Mesodermal cell (in vitro differentiated cells): Measurements from ENCODE around the gene RRP36.

Source experiments
- H3K27ac ChIP-seq: 2 replicates; pipeline ENCODE4 v1.7.0; 2013; ENCODE audit warnings: mild to moderate bottlenecking, low read depth, low read length, moderate library complexity; ENCODE audit not compliant: severe bottlenecking
- H3K36me3 ChIP-seq: 2 replicates; pipeline ENCODE4 v1.7.1; 2013; ENCODE audit warnings: mild to moderate bottlenecking, low read length, moderate library complexity; ENCODE audit not compliant: control insufficient read depth, insufficient read depth
- H3K4me1 ChIP-seq: one replicate; pipeline ENCODE4 v1.7.1; 2013; ENCODE audit warnings: mild to moderate bottlenecking, low read length; ENCODE audit not compliant: insufficient read depth, control insufficient read depth, poor library complexity, severe bottlenecking
- H3K4me3 ChIP-seq: 2 replicates; pipeline ENCODE4 v1.7.0; 2013; ENCODE audit warnings: low read length, control low read depth, mild to moderate bottlenecking; ENCODE audit not compliant: insufficient read depth, poor library complexity, severe bottlenecking; ENCODE audit errors: extremely low read depth
- H3K9me3 ChIP-seq: 2 replicates; pipeline ENCODE4 v1.7.1; 2013; ENCODE audit warnings: mild to moderate bottlenecking, low read length, moderate library complexity; ENCODE audit not compliant: control insufficient read depth
- WGBS, 2 experiments: methylation state at CpG; one replicate each; pipeline ENCODE4 v1.1.5; 2013; ENCODE audit warnings: missing lambda C conversion rate in 2 of 2; ENCODE audit not compliant: insufficient coverage in 2 of 2; 5-methylcytosine and 5-hydroxymethylcytosine counted together

The RRP36 gene

DNA sequence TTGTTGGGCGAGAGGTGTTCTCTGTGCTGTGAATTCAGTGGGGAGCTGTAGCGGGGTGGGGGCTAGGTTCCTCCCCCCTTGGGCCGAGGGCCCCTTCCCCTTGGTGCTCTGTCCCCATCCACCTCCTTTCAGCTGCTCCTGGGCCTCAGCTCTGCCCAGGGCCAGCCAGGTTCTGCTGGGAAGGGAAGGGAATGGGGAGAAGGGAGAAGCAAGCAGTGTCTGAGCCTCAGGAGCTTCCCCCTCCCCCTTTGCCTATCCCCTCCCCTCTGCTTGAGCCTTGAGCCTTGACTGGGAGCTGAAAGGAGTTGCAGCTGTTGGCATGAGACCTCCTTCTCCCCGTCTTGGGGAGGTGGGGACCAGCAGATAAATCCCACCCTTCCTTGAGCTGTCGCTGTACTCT, 576 bp upstream of the RRP36 start:
- no peaks in the 10 kb centered on the region for H3K9me3 ChIP-seq
- 78% methylated on average over 3 of the region's 5 CpGs; no CpG with 5 or more reads in 1 of the 2 experiments for WGBS, 2 experiments
- peaks cover 76% of the 10 kb centered on the region for H3K36me3 ChIP-seq
- H3K4me1 ChIP-seq = peaks cover 27% of the 10 kb centered on the region
- peak overlapping the region; percentile 77 for H3K27ac ChIP-seq
- H3K4me3 ChIP-seq = peak overlapping the region; percentile 91

DNA sequence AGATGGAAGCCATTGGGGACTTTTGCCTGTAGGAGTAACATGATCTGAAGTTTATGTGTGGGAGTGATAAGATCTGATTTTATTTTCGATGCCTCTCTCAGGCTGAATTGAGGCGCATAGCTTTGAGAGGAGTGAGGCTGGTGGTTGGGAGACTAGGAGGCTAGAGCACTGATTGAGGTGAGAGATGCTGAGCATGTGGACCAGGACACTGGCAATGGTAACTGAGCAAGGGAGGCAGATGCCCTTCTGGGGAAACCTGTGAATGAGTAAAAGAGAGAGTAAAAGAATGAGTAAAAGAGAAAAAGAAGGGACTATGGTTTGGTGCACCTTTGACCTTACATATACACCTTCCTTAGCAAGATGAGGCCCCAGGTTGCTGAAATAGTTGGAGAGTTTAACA, 3.0 kb downstream of the RRP36 start:
- H3K4me3 ChIP-seq = no peak overlapping the region
- H3K36me3 ChIP-seq = peaks cover 76% of the 10 kb centered on the region
- H3K9me3 ChIP-seq = no peaks in the 10 kb centered on the region
- H3K27ac ChIP-seq = no peak overlapping the region
- H3K4me1 ChIP-seq = peaks cover 20% of the 10 kb centered on the region
- WGBS, 2 experiments = 97 to 100% methylated on average over 2 of the region's 2 CpGs

DNA sequence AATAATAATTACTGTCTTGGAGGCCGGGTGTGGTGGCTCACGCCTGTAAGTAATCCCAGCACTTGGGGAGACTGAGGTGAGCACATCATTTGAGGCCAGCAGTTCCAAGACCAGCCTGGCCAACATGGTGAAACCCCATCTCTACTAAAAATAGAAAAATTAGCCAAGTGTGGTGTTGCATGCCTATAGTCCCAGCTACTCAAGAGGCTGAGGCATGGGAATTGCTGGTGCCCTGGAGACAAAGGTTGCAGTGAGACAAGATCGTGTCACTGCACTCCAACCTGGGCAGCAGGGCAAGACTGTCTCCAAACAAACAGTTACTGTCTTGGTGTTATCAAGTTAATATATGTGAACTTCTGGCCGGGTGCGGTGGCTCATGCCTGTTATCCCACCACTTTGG, 4.9 kb downstream of the RRP36 start:
- Histone ChIP-seq H3K27ac (no peak overlapping the region), H3K36me3 (peaks cover 81% of the 10 kb centered on the region), H3K4me3 (no peak overlapping the region), H3K4me1 (peaks cover 7% of the 10 kb centered on the region), H3K9me3 (no peaks in the 10 kb centered on the region)
- WGBS, 2 experiments = 88 to 100% methylated on average over 3 to 5 of the region's 5 CpGs

DNA sequence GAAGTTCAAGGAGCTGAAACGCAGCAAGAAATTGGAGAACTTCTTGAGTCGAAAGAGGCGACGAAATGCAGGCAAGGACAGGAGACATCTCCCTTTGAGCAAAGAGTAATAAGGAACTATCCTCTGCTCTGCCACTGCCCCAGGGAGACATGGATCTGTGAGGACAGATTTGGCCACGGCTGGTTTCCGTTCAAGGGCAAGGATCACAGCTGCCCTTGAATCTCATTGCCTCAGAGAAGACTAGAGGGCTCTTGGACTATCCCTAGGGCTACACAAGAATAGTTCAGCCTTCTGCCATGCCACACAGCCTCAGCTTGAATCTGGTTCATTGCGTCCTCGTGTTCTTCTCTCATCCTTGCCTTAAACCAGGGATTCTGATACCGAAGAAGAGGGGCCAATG, 7.7 kb downstream of the RRP36 start:
- Histone ChIP-seq H3K27ac (no peak overlapping the region), H3K4me3 (no peak overlapping the region), H3K36me3 (peaks cover 90% of the 10 kb centered on the region), H3K9me3 (no peaks in the 10 kb centered on the region), H3K4me1 (no peaks in the 10 kb centered on the region)
- 94 to 96% methylated on average over 9 of the region's 9 CpGs for WGBS, 2 experiments

DNA sequence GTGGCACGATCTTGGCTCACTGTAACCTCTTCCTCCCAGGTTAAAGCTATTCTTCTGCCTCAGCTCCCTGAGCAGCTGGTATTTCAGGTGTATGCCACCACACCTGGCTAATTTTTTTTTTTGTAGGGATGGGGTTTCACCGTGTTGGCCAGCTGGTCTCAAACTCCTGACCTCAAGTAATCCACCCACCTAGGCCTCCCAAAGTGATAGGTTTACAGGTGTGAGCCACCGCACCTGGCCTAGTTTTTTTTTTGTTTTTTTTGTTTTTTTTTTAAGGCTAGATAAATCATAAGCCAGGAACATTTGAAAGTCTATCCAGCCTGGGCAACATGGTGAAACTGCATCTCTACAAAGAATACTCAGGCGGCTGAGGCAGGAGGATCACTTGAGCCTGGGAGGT, 10.9 kb downstream of the RRP36 start:
- no peak overlapping the region for H3K4me3 ChIP-seq
- no peak overlapping the region for H3K27ac ChIP-seq
- no peaks in the 10 kb centered on the region for H3K9me3 ChIP-seq
- peaks cover 83% of the 10 kb centered on the region for H3K36me3 ChIP-seq
- no peaks in the 10 kb centered on the region for H3K4me1 ChIP-seq
- WGBS, 2 experiments = 91 to 100% methylated on average over 2 of the region's 4 CpGs

DNA sequence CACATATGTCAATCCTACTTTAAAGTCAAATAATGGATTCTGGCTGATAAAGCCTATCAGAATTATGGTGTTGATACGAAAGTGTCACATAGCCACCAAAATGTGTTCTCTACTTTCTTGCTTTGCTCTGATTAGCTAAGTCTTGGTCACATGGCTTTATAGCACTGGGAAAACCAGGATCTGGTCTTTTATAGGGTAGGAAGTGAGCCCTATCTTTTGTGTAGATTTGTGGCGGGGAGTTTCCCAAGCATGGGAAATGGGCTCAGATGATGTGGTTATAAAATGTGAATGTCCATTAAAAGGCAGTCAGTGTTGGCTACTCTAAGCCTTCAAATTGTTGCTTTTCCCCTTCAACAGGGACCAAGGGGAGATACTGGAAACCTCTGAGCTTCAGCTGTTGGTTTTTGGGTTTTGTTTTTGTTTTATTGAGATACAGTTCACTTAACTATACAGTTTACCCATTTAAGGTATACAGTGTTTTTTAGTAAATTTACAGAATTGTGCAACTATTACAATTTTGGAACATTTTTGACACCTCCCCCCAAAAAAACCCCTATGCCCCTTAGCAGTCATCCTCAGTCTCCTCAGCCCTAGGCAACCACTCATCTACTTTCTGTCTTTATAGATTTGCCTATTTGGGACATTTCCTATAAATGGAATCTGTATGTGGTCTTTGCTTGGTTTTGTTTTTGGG, 12.2 kb downstream of the RRP36 start:
- H3K9me3 ChIP-seq = no peaks in the 10 kb centered on the region
- peaks cover 84% of the 10 kb centered on the region for H3K36me3 ChIP-seq
- 100% methylated on average over 1 of the region's 2 CpGs; no CpG with 5 or more reads in 1 of the 2 experiments for WGBS, 2 experiments
- H3K4me3 ChIP-seq = no peak overlapping the region
- no peak overlapping the region for H3K27ac ChIP-seq
- no peaks in the 10 kb centered on the region for H3K4me1 ChIP-seq

DNA sequence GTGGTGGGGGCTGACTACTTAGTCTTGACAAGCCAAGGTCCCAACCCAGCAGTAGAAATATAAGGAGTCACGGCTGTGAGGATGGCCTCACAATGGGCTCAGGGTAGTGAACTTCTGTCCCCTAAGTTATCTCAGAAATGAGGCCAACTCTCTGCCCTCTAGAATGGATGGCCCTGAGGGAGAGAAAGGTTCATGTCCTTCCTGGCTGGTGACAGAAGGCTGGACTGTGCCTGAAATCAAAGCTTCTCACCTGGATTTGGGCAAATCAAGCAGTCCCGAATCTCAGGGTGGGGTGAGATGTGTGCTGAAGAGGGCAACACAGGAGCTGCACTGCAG, 12.7 kb downstream of the RRP36 start:
- Histone ChIP-seq H3K36me3 (peaks cover 84% of the 10 kb centered on the region), H3K4me3 (no peak overlapping the region), H3K9me3 (no peaks in the 10 kb centered on the region), H3K27ac (no peak overlapping the region), H3K4me1 (no peaks in the 10 kb centered on the region)
- WGBS, 2 experiments = 80 to 94% methylated on average over 2 of the region's 2 CpGs

DNA sequence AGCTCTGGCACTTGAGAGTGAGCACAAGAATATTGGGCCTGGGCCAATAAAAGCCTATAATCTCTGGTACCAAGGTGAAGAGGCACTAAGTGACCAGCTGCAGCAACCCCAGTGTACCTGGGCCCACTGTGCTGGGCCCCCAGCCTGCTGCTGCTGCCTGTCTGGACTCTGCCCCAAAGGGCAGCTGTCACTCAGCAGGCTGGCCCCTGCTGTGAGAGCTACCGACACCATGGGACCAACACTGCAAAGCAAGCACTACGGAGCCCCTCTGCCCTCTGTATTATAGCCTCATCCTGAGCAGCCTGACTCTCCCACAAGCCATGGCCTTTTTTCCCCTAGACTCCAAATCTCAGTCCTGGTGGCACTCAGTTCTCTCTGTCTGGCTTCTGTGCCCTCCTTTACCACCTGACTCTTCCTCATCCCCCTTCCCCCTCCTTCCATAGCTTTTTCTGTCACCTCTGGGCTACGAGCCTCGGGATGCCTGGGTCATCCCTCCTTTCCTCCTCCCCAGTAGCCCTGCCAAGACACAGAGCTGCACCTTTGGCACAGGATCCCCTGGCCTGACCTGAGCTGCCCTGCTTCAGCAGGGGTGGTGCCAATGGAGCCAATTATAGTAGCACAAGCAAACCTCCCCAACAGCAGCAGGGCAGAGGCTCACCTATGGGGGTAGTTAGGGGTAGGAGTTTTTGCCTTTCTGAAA, 14.2 kb downstream of the RRP36 start:
- Histone ChIP-seq H3K27ac (no peak overlapping the region), H3K4me3 (no peak overlapping the region), H3K36me3 (peaks cover 83% of the 10 kb centered on the region), H3K9me3 (no peaks in the 10 kb centered on the region), H3K4me1 (no peaks in the 10 kb centered on the region)
- WGBS, 2 experiments = 84 to 89% methylated on average over 4 of the region's 4 CpGs

DNA sequence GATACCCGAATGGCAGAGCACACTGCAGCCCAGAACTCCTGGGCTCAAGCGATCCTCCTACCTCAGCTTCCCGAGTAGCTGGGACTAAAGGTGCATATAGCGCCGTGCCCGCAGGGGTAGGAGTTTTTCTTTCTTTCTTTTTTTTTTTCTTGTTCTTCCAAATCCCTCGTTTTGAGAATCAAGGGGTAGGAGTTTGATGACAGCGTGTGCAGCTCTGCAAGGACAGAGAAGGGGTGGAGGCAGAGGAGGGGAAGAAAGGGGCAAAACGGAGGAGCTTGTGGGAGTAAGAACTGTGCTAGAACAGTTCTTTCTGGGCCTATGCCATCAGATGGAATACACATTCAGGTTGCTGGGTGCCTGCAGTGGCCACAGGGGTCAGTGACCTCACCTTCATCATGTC, 15.3 kb downstream of the RRP36 start:
- no peaks in the 10 kb centered on the region for H3K4me1 ChIP-seq
- WGBS, 2 experiments = 100% methylated on average over 3 to 4 of the region's 9 CpGs
- no peak overlapping the region for H3K27ac ChIP-seq
- no peaks in the 10 kb centered on the region for H3K9me3 ChIP-seq
- peaks cover 85% of the 10 kb centered on the region for H3K36me3 ChIP-seq
- no peak overlapping the region for H3K4me3 ChIP-seq

DNA sequence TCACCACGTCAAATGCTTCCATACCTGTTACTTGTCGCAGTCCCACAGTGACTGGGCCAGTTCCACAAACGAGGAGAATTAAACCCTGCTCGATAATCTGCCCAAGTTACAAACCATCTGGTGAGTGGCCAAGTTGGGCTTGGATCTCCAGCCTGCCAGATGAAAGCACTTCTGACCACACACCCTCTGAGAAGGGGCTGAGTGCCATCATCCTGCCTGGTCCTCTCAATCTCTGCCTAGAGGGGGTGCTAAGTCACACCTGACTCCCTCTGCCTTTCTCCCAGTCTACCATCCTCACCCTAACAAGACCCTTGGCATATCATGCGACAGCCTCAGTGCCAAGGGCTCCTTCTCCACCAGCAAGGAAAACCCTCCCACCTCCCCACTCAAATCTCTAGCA, 15.8 kb downstream of the RRP36 start:
- no peak overlapping the region for H3K4me3 ChIP-seq
- 75 to 84% methylated on average over 4 to 5 of the region's 5 CpGs for WGBS, 2 experiments
- H3K9me3 ChIP-seq = no peaks in the 10 kb centered on the region
- no peaks in the 10 kb centered on the region for H3K4me1 ChIP-seq
- peaks cover 87% of the 10 kb centered on the region for H3K36me3 ChIP-seq
- no peak overlapping the region for H3K27ac ChIP-seq

DNA sequence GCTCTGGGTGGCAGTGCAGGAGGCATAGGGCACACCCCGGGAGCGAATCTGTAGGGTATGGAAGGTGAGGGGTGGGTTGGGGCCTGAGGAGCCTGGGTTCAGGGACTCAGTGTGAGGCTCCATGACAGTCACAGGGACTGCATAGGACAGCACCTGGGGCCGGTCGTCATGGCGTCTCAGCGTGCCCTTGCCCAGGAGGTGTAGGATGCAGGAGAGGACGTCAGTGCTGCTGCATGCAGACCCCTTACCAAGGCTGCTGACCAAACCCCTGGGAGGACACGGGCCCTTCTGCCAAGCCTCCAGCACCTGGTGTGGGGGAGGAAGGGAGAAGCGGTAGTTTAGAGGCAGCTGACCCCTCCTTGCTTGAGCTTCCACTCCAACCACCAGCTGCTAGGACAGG, 16.3 kb downstream of the RRP36 start:
- no peaks in the 10 kb centered on the region for H3K9me3 ChIP-seq
- no peak overlapping the region for H3K4me3 ChIP-seq
- WGBS, 2 experiments = 91 to 96% methylated on average over 8 to 9 of the region's 9 CpGs
- no peak overlapping the region for H3K27ac ChIP-seq
- H3K36me3 ChIP-seq = peaks cover 87% of the 10 kb centered on the region
- no peaks in the 10 kb centered on the region for H3K4me1 ChIP-seq
